GM12878 (cell line): ENCODE measurements around the gene ACHE. TPM values are rescaled to one million over a fixed set of nuclear protein-coding genes. Genes with fewer than 3 reads are reported as not detected.
A peak's percentile ranks its signal among the peaks of the same experiment; 100 is the strongest.

Experiments
- ATAC-seq: fragments of 200-7000 bp; cut with Tn5 transposase; 3 replicates; pipeline ENCODE4 v1.9.1; 2020; ENCODE audit warnings: mild to moderate bottlenecking, moderate library complexity
- BruUV-seq: library from RNA; stranded (reverse); fragments of 400-500 nt; replicated peaks from 2 replicates; lab custom pipeline; 2021; lab: Mats Ljungman, UMichigan
- CTCF ChIA-PET: fragments of 300-600 bp; sonication (Branson Sonifier 250); formaldehyde crosslinking; extraction: SDS; loops from one replicate; lab custom pipeline; 2021; ENCODE audit warnings: inconsistent platforms; lab: Yijun Ruan, JAX
- POLR2A ChIA-PET: fragments of 350-600 bp; formaldehyde crosslinking; extraction: SDS; loops from one replicate; lab custom pipeline; 2021; ENCODE audit warnings: inconsistent platforms; lab: Charles Lee
- RAD21 ChIA-PET: fragments of 300-600 bp; sonication (Branson Sonifier 250); formaldehyde crosslinking; loops from one replicate; lab custom pipeline; 2023; ENCODE audit warnings: antibody characterized with exemption; ENCODE audit not compliant: unreplicated experiment; lab: Charles Lee
- SMC1A ChIA-PET: fragments of 300-600 bp; sonication (Branson Sonifier 250); formaldehyde crosslinking; loops from one replicate; lab custom pipeline; 2023; ENCODE audit not compliant: unreplicated experiment, uncharacterized antibody; lab: Charles Lee
- DNase-seq: peaks from one replicate; pipeline ENCODE4 v3.0.0-alpha.2; 2011; ENCODE audit warnings: low read depth, low spot score
- FAIRE-seq: peaks from 3 replicates; lab custom pipeline; 2011; peaks lifted over from hg19 to GRCh38; lab: Jason Lieb, UNC
- H2AFZ ChIP-seq: 2 replicates; pipeline ENCODE4 v1.6.0; 2011; ENCODE audit warnings: low read depth, low read length, control low read depth; ENCODE audit not compliant: control insufficient read depth
- H3K27ac ChIP-seq: 2 replicates; pipeline ENCODE4 v1.5.1; 2011; ENCODE audit warnings: control low read depth; ENCODE audit not compliant: control insufficient read depth, insufficient read depth
- H3K27me3 ChIP-seq, 2 experiments: replicated peaks in 1 of 2; 2 replicates each; pipeline versions ENCODE4 v1.6.0 to v1.6.1; 2011; ENCODE audit warnings: low read length in 1 of 2; ENCODE audit not compliant: control insufficient read depth in 2 of 2, insufficient read depth in 2 of 2
- H3K36me3 ChIP-seq, 2 experiments: 2 replicates each; pipeline ENCODE4 v1.5.1; 2011; ENCODE audit warnings: low read length in 1 of 2; ENCODE audit not compliant: control insufficient read depth in 2 of 2, insufficient read depth in 2 of 2
- H3K4me1 ChIP-seq: 2 replicates; pipeline ENCODE4 v1.6.1; 2011; ENCODE audit warnings: mild to moderate bottlenecking, low read length, moderate library complexity, mixed read lengths; ENCODE audit not compliant: control insufficient read depth, insufficient read depth
- H3K4me2 ChIP-seq: 2 replicates; pipeline ENCODE4 v1.6.0; 2011; ENCODE audit warnings: control low read depth; ENCODE audit not compliant: control insufficient read depth, insufficient read depth
- H3K4me3 ChIP-seq: fragments of 200-600 bp; sonication (generic); 2 replicates; pipeline ENCODE4 v1.5.1; 2016
- H3K79me2 ChIP-seq: 2 replicates; pipeline ENCODE4 v1.6.0; 2011; ENCODE audit warnings: low read length; ENCODE audit not compliant: control insufficient read depth, insufficient read depth
- H3K9ac ChIP-seq: 2 replicates; pipeline ENCODE4 v1.8.0; 2011; ENCODE audit warnings: low read length, control low read depth, mixed read lengths; ENCODE audit not compliant: control insufficient read depth, insufficient read depth
- H3K9me3 ChIP-seq: replicated peaks from 3 replicates; pipeline ENCODE4 v1.5.1; 2011; ENCODE audit warnings: mild to moderate bottlenecking, low read length; ENCODE audit not compliant: control insufficient read depth, insufficient read depth
- H4K20me1 ChIP-seq: 2 replicates; pipeline ENCODE4 v1.6.0; 2011; ENCODE audit not compliant: control insufficient read depth, insufficient read depth
- CTCF ChIP-seq, 3 experiments: IDR thresholded peaks in 2 of 3; conservative IDR thresholded peaks in 1 of 3; 2 replicates each; pipeline ENCODE4 v1.5.1; 2011; ENCODE audit warnings: low read depth in 3 of 3, low read length in 3 of 3, mild to moderate bottlenecking in 3 of 3, control low read depth in 2 of 3, moderate library complexity in 2 of 3, inconsistent platforms in 1 of 3, mixed read lengths in 1 of 3; ENCODE audit not compliant: control insufficient read depth in 2 of 3, insufficient read depth in 1 of 3; ENCODE audit errors: extremely low read depth in 1 of 3
- EED ChIP-seq: sonication (generic); IDR thresholded peaks from 2 replicates; pipeline ENCODE4 v1.6.1; 2016; ENCODE audit warnings: antibody characterized with exemption, low read depth
- EGR1 ChIP-seq, 2 experiments: IDR thresholded peaks; 1 replicate in 1 of 2; 2 replicates in 1 of 2; pipeline ENCODE4 v1.6.1; 2011 to 2012; ENCODE audit warnings: low read depth in 2 of 2, low read length in 2 of 2, borderline replicate concordance in 1 of 2, mild to moderate bottlenecking in 1 of 2, moderate library complexity in 1 of 2
- IKZF1 ChIP-seq: fragments of 450-650 bp; conservative IDR thresholded peaks from 2 replicates; pipeline ENCODE4 v1.6.1; 2017; ENCODE audit warnings: antibody characterized with exemption, mild to moderate bottlenecking
- IKZF2 ChIP-seq, 2 experiments: fragments of 450-650 bp; IDR thresholded peaks; 2 replicates each; pipeline ENCODE4 v1.6.1; 2017; ENCODE audit warnings: mild to moderate bottlenecking in 2 of 2, moderate library complexity in 2 of 2
- MEF2B ChIP-seq: fragments of 450-650 bp; IDR thresholded peaks from 2 replicates; pipeline ENCODE4 v1.6.1; 2018; ENCODE audit warnings: mild to moderate bottlenecking, moderate library complexity; ENCODE audit not compliant: partially characterized antibody, poor library complexity, severe bottlenecking
- NBN ChIP-seq: fragments of 450-650 bp; IDR thresholded peaks from 2 replicates; pipeline ENCODE4 v1.6.1; 2016
- NR2C1 ChIP-seq: fragments of 450-650 bp; IDR thresholded peaks from 2 replicates; pipeline ENCODE4 v1.6.1; 2017; ENCODE audit warnings: antibody characterized with exemption, mild to moderate bottlenecking, moderate library complexity
- NR2F1 ChIP-seq: fragments of 450-650 bp; conservative IDR thresholded peaks from 2 replicates; pipeline ENCODE4 v1.6.1; 2017; ENCODE audit warnings: mild to moderate bottlenecking
- PAX8 ChIP-seq: fragments of 450-650 bp; IDR thresholded peaks from 2 replicates; pipeline ENCODE4 v1.6.1; 2017; ENCODE audit warnings: mild to moderate bottlenecking, moderate library complexity
- RAD51 ChIP-seq: fragments of 450-650 bp; IDR thresholded peaks from 2 replicates; pipeline ENCODE4 v1.6.1; 2016; ENCODE audit warnings: moderate library complexity, mild to moderate bottlenecking, inconsistent platforms
- SMC3 ChIP-seq: IDR thresholded peaks from 2 replicates; pipeline ENCODE4 v1.6.1; 2011; ENCODE audit warnings: low read length, improper control_type of control experiment, borderline replicate concordance
- SRF ChIP-seq, 2 experiments: IDR thresholded peaks; 2 replicates each; pipeline ENCODE4 v1.6.1; 2011; ENCODE audit warnings: low read depth in 2 of 2, low read length in 2 of 2, mild to moderate bottlenecking in 1 of 2, moderate library complexity in 1 of 2
- SUPT20H ChIP-seq: IDR thresholded peaks from 2 replicates; pipeline ENCODE4 v1.6.1; 2011; ENCODE audit warnings: low read depth, mild to moderate bottlenecking, low read length, moderate library complexity, borderline replicate concordance; ENCODE audit not compliant: control insufficient read depth
- TCF12 ChIP-seq: IDR thresholded peaks from 2 replicates; pipeline ENCODE4 v1.6.1; 2011; ENCODE audit warnings: low read depth, mild to moderate bottlenecking, low read length
- TCF3 ChIP-seq: IDR thresholded peaks from 2 replicates; pipeline ENCODE4 v1.6.1; 2012; ENCODE audit warnings: low read depth, mild to moderate bottlenecking, low read length, borderline replicate concordance; ENCODE audit not compliant: insufficient read depth
- YY1 ChIP-seq: IDR thresholded peaks from 2 replicates; pipeline ENCODE4 v1.6.1; 2011; ENCODE audit warnings: low read depth, mild to moderate bottlenecking, low read length
- ZNF384 ChIP-seq: IDR thresholded peaks from 2 replicates; pipeline ENCODE4 v1.6.1; 2012; ENCODE audit warnings: low read depth, mild to moderate bottlenecking, low read length, improper control_type of control experiment, borderline replicate concordance
- WGBS: methylation state at CpG from one replicate; pipeline ENCODE4 v1.1.6; 2016; ENCODE audit warnings: low lambda C conversion rate; ENCODE audit not compliant: insufficient replicate concordance, insufficient coverage; ENCODE audit errors: missing lambda C conversion rate; 5-methylcytosine and 5-hydroxymethylcytosine counted together
- in situ Hi-C: fragments of 300-500 bp; cut with MboI; formaldehyde crosslinking; loops from 9 replicates; pipeline ENCODE4 v1.14.3; 2018; ENCODE audit warnings: mixed read lengths
- intact Hi-C: fragments of 100-400 bp; cut with micrococcal nuclease; formaldehyde crosslinking; loops from one replicate; pipeline ENCODE4 v1.14.2; 2022; ENCODE audit not compliant: unreplicated experiment
- polyA plus RNA-seq, 11 experiments: library from polyadenylated mRNA; depleted of rRNA in 4 of 11; unstranded in 6 of 11; stranded (reverse) in 5 of 11; fragments of >200 nt; fragmentation: Nextera tagmentation in 4 of 11; fragmentation: Illumina TruSeq in 1 of 11; extraction: Ambion mirVana in 4 of 11; extraction: Trizol in 1 of 11; gene quantifications; 1 replicate in 1 of 11; 2 replicates in 10 of 11; pipeline versions ENCODE4 v1.2.1 to v1.2.3, GENCODE V29; 2011 to 2016; ENCODE audit warnings: inconsistent platforms in 2 of 11, missing spikeins in 2 of 11, low read depth in 1 of 11
- total RNA-seq, 4 experiments: library from RNA; depleted of rRNA in 3 of 4; stranded (reverse); fragments of >200 nt in 3 of 4; fragmentation: Illumina TruSeq in 1 of 4; extraction: Trizol in 1 of 4; gene quantifications; 2 replicates each; pipeline versions ENCODE4 v1.2.1 to v1.2.3, GENCODE V29; 2013 to 2021
- TF ChIP-seq, protein P1 (sequence below): fragments of 450-650 bp; IDR thresholded peaks from 2 replicates; pipeline ENCODE4 v1.6.1; 2017; ENCODE audit warnings: low read depth, mild to moderate bottlenecking, moderate library complexity

ACHE gene
- total and polyA plus RNA-seq, 10 of the 15 experiments (the other 5 are each of a cell fraction or from before 2014, with no cell fraction given): 0.07 to 5.1 (median 2.3) TPM; not detected in 1

GRCh38 chr7:100894860-100895700, 608 bp downstream of the ACHE start:
- DNase-seq: no peak
- intact Hi-C loops: loop anchor here (1.0 to 5.0 kb wide), 2 partner anchors 72 to 182 kb away; partner anchors contain the start of gene MUC12
- 1% methylated on average over 34 of the region's 83 CpGs for WGBS
- H3K4me1 ChIP-seq: peaks cover 19% of the 10 kb centered on the region
- CTCF ChIA-PET: interaction anchor here (1.0 to 2.5 kb wide), 10 partner anchors 20 to 299 kb away, joined by 3 to 17 read pairs (median 4); partner anchors contain the start of genes SLC12A9 and SRRT
- FAIRE-seq: peak; percentile 27
- ATAC-seq: peak; percentile 34
- H3K9ac ChIP-seq: peak overlapping the region; percentile 27; the same call in 1 of the 2 replicates
- BruUV-seq: no TSS peak
- H3K9me3 ChIP-seq: no peaks in the 10 kb centered on the region
- H3K4me2 ChIP-seq: peak overlapping the region; percentile 82
- peak overlapping the region; percentile 78 for H3K4me3 ChIP-seq
- H3K27ac ChIP-seq: no peak overlapping the region
- H3K79me2 ChIP-seq: no peaks in the 10 kb centered on the region
- RAD21 ChIA-PET: interaction anchor here (0.6 to 1.5 kb wide), 5 partner anchors 23 to 664 kb away, joined by 3 to 4 read pairs (median 3); partner anchors contain the start of gene SLC12A9
- no peaks in the 10 kb centered on the region for H3K36me3 ChIP-seq
- in situ Hi-C loops: loop anchor here (5.0 kb wide), 1 partner anchor 162 kb away; no protein-coding TSS in a partner anchor
- H2AFZ ChIP-seq: peak overlapping the region; percentile 58
- no peaks in the 10 kb centered on the region for H4K20me1 ChIP-seq
- POLR2A ChIA-PET: interaction anchor here (0.5 kb wide), 1 partner anchor 206 kb away, joined by 4 read pairs; no protein-coding TSS in a partner anchor
- peaks cover 6 to 7% of the 10 kb centered on the region in 2 experiments for H3K27me3 ChIP-seq
- SMC1A ChIA-PET: interaction anchor here (1.4 to 1.9 kb wide), 3 partner anchors 163 to 249 kb away, joined by 3 to 5 read pairs (median 4); no protein-coding TSS in a partner anchor
- TF ChIP-seq RAD51 (no peak), SRF (IDR thresholded peaks at IDR 0.05; ENCODE audit: low read depth in 2 of 2, low read length in 2 of 2) (no peak), ZNF384 (no peak), SUPT20H (no peak), CTCF (IDR thresholded peaks at IDR 0.05 in 2 of 3, conservative IDR thresholded peaks at IDR 0.05 in 1 of 3; ENCODE audit: control insufficient read depth in 2 of 3, extremely low read depth in 1 of 3, insufficient read depth in 1 of 3, low read depth in 3 of 3, low read length in 3 of 3) (peak; percentile 72 to 91 (median 74)), YY1 (no peak), TCF3 (0 out of 2 replicates have a peak, but pooled peaks have one; percentile 27), TCF12 (0 out of 2 replicates have a peak, but pooled peaks have one; percentile 23), EED (0 out of 2 replicates have a peak, but pooled peaks have one; percentile 20), MEF2B (peak; percentile 51), NBN (peak; percentile 42; the same call in 1 of the 2 replicates), EGR1 (IDR thresholded peaks at IDR 0.05; ENCODE audit: borderline replicate concordance in 1 of 2, low read depth in 2 of 2, low read length in 2 of 2) (peak in 1 of 2 experiments; percentile 63; a peak in 1 of 3 replicates), NR2F1 (0 out of 2 replicates have a peak, but pooled peaks have one; percentile 10), IKZF1 (peak; percentile 80), NR2C1 (no peak), PAX8 (no peak), SMC3 (peak; percentile 52), IKZF2 (IDR thresholded peaks at IDR 0.05) (peak in 1 of 2 experiments; percentile 41; a peak in 1 of 4 replicates)
- TF ChIP-seq, protein P1, sequence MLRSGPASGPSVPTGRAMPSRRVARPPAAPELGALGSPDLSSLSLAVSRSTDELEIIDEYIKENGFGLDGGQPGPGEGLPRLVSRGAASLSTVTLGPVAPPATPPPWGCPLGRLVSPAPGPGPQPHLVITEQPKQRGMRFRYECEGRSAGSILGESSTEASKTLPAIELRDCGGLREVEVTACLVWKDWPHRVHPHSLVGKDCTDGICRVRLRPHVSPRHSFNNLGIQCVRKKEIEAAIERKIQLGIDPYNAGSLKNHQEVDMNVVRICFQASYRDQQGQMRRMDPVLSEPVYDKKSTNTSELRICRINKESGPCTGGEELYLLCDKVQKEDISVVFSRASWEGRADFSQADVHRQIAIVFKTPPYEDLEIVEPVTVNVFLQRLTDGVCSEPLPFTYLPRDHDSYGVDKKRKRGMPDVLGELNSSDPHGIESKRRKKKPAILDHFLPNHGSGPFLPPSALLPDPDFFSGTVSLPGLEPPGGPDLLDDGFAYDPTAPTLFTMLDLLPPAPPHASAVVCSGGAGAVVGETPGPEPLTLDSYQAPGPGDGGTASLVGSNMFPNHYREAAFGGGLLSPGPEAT: peak; percentile 56; the same call in 1 of the 2 replicates
